D721Med (cell line): ENCODE data around the gene DNAJC21.

Source experiments
- DNase-seq: peaks from one replicate; pipeline ENCODE4 v3.0.0; 2011; ENCODE audit warnings: low spot score; ENCODE audit not compliant: insufficient read length
- FAIRE-seq: peaks from 2 replicates; lab custom pipeline; 2011; peaks lifted over from hg19 to GRCh38; lab: Jason Lieb, UNC
- TF ChIP-seq, protein P1 (sequence below): IDR thresholded peaks from 2 replicates; pipeline ENCODE4 v1.5.1; 2012; ENCODE audit warnings: mild to moderate bottlenecking, control low read depth; ENCODE audit not compliant: insufficient read depth; ENCODE audit errors: missing control alignments

DNAJC21 gene

DNA sequence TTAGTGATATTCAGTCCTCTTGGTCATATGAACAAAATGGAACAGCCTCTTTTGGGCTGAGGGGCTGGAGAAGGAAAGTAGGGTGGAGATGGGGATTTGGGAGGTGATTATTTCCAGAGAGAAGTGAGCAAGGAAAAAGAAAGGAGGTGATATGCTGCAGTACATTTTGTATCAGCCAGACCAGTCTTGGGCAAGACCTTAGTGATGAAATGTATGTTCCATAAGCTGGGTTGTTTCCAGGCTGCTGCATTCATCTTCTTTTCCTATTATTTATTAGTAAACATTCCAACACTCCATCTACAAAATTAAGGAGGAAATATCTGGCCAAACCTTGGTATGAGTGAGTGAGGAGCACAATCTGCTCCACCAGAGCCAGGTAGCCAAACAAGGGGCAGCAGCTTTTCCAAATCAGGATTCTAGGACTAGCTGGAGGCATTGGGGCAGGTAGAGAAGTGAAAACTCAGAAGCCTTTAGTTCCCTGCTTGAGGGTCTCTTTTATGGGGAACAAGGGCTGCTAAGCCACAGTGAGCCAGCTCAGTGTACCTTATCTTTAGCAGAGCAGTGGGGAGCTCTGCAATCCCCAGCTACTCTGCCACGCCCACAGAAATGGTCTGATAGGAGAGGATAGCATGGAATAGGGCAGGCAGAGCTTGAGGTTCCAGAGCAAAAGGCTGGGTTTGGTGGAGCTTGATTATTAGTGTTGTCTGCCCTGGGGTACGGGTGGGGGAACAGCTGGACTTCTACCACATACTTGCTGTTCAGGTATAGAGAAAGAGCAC, 33.5 kb upstream of the DNAJC21 start:
- DNase-seq, result no peak

DNA sequence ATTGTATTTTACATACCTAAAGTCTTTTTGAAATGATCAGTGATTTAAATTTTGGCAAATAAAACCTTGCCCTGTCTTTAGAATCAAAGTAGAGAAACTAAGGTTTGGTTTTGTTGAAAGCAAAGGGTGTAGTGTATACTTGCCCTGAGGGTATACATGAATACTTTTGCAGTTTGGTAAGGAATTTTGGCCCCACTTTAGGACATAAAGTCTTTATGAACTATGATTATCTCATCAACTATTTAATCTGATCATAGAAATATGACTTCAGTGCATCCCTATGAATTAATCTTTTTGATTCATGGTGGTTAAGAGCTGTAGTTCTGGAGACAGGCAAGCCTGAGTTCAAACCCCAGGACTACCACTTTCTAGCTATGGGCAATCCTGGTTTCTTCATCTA, 31.7 kb upstream of the DNAJC21 start:
- FAIRE-seq, result no peak
- DNase-seq, result no peak
- TF ChIP-seq, protein P1, sequence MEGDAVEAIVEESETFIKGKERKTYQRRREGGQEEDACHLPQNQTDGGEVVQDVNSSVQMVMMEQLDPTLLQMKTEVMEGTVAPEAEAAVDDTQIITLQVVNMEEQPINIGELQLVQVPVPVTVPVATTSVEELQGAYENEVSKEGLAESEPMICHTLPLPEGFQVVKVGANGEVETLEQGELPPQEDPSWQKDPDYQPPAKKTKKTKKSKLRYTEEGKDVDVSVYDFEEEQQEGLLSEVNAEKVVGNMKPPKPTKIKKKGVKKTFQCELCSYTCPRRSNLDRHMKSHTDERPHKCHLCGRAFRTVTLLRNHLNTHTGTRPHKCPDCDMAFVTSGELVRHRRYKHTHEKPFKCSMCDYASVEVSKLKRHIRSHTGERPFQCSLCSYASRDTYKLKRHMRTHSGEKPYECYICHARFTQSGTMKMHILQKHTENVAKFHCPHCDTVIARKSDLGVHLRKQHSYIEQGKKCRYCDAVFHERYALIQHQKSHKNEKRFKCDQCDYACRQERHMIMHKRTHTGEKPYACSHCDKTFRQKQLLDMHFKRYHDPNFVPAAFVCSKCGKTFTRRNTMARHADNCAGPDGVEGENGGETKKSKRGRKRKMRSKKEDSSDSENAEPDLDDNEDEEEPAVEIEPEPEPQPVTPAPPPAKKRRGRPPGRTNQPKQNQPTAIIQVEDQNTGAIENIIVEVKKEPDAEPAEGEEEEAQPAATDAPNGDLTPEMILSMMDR, result no peak

More for the DNA sequence above, 33.5 kb upstream of the DNAJC21 start:
- FAIRE-seq, result no peak
- TF ChIP-seq, protein P1, result no peak

DNA sequence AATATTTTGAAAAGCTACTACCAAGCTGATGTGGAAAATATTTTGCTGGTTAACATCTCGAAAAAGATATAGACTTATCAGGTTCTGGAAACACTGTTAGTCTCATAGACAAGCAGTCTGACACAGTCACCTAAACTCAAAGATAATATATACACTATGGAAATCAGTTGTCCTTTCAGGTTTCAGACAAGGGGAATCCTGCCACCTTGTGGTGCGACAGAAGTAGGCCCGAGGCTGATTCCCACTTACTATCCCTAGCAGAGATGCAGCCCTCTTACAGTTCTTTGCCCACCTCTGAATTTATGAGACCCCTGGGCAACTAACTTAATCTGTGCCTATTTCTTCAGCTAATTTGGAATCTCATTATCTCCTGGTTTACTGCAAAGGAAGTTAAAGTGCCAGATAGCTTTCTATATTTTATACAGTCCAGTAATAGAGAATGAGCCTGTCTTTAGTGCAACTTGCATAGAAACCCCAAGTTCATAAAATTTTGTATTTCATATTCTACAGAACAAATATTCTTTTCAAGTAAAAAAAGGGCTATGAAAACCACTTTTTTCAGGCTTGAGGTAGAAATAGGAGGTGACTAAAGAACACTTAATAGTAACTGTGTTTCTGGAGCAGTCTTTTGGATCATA, 31.0 kb upstream of the DNAJC21 start:
- TF ChIP-seq, protein P1, result peak; percentile 89
- peak; percentile 51 for FAIRE-seq
- peak; percentile 17 for DNase-seq

DNA sequence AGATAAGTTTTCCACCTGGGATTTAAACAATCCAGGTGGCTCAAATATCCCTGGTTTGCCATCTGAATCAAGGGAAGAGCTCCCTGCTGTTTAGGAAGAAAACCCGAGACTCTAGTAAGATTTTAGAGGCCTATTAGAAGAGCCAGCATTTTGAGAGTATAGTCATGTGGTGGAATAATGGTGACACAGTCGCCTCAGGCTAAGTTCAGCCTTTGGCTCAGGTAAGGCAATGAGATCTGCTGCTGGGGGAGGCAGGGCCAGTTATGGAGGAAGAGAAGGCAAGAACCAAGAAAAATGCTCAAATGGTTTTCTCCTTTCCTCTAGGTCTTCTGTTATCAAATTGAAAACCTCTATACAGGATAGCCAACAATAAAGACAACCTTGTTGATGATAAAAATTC, 30.3 kb upstream of the DNAJC21 start:
- FAIRE-seq, result no peak
- no peak for DNase-seq
- TF ChIP-seq, protein P1, result no peak

DNA sequence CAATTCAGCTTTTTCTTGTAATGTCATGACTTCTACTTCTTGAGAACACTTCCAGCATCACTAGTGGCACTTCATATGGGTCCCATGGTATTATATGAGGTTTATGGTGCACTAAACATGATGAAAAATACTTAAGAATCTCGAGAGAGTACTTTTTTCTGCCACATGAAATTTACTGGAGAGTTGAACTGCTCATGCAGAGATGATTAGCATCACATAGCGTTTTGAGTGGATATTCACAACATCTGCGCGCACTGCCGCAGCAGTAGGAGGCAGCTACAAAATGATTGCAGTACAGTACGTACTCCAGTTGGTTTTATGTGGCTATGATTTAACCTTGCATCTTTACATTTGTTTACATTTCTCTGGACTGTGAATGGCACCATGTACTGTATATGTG, 28.7 kb upstream of the DNAJC21 start:
- DNase-seq (no peak), FAIRE-seq (no peak)
- TF ChIP-seq, protein P1, result no peak

DNA sequence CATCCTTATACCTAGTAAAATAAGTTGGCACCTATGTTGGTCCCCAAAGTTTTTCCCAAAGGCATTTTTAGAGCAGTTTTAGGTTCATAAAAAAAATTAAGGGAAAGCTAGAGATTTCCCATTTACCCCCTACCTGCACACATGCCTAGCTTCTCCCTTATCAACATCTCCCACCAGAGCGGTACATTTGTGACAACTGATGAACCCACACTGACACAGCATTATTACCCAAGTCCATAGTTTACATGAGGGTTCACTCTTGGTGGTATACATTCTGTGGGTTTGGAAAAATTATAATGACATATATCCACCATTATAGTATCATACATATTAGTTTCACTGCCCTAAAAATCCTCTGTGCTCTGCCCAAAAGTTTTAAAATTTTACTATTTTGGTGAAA, 26.1 kb upstream of the DNAJC21 start:
- FAIRE-seq (no peak), DNase-seq (no peak)
- TF ChIP-seq, protein P1, result no peak

DNA sequence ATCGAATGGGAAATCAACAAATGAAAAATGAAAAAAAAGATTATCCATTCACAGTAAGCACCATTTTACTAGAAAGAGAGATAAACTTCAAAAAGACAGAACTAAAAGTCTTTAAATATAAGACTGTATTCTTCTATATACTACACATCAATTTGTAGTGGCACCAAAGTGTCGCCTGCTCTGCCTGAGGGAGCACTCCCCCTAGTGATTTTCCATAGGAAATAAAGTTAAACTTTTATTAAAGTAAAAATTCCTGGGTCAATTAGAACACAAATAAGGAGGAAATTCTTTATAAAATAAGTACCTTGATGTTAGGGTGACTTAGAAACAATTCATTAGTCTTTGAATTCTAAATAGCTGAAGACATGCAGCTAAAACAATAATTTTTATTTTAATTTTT, 23.8 kb upstream of the DNAJC21 start:
- FAIRE-seq (no peak), DNase-seq (no peak)
- TF ChIP-seq, protein P1, result peak; percentile 37
